Measurements from ENCODE around the gene TATDN3.
"Not testable (repeated sequence)": the region's sequence is repeated elsewhere in the genome, so short reads cannot be mapped to it uniquely, and the experiment has no call there.

TATDN3 gene, protein sequence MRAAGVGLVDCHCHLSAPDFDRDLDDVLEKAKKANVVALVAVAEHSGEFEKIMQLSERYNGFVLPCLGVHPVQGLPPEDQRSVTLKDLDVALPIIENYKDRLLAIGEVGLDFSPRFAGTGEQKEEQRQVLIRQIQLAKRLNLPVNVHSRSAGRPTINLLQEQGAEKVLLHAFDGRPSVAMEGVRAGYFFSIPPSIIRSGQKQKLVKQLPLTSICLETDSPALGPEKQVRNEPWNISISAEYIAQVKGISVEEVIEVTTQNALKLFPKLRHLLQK

GRCh38 chr1:212791676-212792395, at the start of gene TATDN3, which contains the start of gene NSL1:
TSS of gene TATDN3 (plus strand) at chr1:212791894. CDS start at chr1:212791922, 28 bp downstream.
TSS of gene NSL1 (minus strand) at chr1:212791777. CDS start at chr1:212791763, 14 bp downstream.
- DNase-seq (ENCODE audit: low spot score) = peak; percentile 83

DNA sequence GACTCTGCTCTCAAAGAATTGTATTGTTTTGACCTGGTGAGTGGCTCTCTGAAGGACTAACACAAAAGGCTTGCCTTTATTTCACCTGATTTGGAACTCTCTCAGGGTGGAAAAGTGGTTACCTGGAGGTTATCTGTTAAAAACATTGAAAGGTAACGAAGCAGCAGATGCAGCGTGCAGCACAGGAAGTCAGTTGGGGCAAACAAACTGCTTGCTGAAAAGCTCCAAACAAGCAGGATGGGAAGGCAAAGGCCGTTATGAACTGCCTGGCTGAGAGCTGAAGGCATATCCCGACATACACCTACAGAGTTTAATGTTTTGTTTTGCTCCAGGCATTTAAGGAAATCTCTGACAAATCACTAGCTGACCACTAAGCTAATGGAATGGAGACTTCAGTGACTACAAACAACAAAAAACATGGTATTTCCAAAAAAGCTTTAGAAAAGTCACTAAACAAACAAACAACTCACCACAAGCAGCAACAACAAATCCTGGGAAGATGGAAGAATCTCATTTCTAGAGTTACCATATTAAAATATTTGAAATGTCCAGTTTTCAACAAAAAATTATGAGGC, 47.7 kb upstream of the TATDN3 start:
- DNase-seq (ENCODE audit: low spot score) = no peak

DNA sequence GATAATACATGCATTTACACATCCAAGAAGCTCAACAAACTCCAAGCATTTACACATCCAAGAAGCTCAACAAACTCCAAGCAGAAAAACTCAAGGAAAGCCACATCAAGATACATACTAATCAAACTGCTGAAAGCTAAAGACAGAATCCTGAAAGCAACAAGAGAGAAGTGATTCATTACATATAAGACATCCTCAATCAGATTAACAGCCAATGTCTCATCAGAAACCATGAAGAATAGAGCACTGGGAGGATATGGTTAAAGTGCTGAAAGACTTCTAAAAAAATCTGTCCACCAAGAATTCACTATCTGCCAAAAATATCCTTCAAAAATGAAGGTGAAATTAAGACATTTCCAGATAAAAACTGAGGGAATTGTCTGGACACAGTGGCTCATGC, 46.4 kb upstream of the TATDN3 start:
- no peak for DNase-seq (ENCODE audit: low spot score)

GRCh38 chr1:212746546-212746945, 45.1 kb upstream of the TATDN3 start:
- DNase-seq (ENCODE audit: low spot score) = no peak

GRCh38 chr1:212749821-212750535, 41.7 kb upstream of the TATDN3 start:
- DNase-seq (ENCODE audit: low spot score) = peak; percentile 80

DNA sequence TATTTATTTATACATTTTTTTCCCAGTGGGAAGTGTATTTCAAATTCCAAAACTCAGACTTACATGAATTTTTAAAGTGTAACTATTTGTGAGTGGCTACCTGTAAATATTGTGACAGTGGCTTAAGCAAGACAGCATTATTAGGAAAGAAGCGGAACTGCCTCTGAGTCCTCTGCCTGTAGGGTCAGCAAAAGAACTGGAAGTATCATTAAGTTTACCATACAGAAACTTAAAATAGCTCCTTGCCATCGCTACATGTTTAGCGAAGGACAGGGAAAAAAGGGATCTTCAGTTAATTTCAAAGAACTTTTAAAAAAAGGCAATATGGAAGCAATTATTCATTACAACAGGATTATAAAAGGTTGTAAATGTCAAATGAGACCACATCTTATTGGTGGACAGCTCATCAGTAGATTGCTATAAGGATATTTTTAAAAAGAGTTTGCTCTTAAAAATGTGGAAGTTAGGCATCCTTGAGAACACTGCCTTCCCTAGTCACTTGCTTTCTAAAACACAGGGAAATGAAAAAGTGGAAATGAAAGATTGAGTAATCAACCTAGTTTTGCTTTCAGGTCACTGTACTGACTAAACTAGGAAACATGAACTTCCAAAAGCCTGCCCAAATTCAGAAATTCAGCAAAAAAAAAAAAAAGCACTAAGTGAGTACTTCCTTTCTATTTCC, 39.3 kb upstream of the TATDN3 start:
- peak; percentile 81 for DNase-seq (ENCODE audit: low spot score)

- no peak for DNase-seq (ENCODE audit: low spot score)
These were observed 38.7 kb upstream of the TATDN3 start for GRCh38 chr1:212752934-212753497.

GRCh38 chr1:212753749-212754148, 37.9 kb upstream of the TATDN3 start:
- no peak for DNase-seq (ENCODE audit: low spot score)

DNA sequence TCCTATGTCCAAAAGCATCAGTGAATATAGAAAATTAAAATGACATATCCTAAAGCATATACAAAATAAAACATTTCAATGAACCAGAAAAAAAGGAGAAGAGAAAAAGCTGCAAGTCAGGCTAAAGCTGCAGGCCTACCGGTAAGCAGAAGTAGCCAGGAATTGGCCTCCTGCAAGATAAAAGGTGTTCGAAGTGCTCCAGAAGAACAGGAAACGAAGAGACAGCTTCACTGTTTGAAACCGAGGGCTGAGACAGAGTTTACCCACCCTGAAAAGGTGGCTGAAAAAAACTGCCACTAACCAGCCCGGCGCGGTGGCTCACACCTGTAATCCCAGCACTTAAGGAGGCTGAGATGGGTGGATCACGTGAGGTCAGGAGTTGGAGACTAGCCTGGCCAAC, 37.5 kb upstream of the TATDN3 start:
- no peak for DNase-seq (ENCODE audit: low spot score)

GRCh38 chr1:212754680-212755079, 37.0 kb upstream of the TATDN3 start:
- DNase-seq (ENCODE audit: low spot score) = peak; percentile 90

GRCh38 chr1:212759683-212760082, 32.0 kb upstream of the TATDN3 start:
- DNase-seq (ENCODE audit: low spot score) = no peak

DNA sequence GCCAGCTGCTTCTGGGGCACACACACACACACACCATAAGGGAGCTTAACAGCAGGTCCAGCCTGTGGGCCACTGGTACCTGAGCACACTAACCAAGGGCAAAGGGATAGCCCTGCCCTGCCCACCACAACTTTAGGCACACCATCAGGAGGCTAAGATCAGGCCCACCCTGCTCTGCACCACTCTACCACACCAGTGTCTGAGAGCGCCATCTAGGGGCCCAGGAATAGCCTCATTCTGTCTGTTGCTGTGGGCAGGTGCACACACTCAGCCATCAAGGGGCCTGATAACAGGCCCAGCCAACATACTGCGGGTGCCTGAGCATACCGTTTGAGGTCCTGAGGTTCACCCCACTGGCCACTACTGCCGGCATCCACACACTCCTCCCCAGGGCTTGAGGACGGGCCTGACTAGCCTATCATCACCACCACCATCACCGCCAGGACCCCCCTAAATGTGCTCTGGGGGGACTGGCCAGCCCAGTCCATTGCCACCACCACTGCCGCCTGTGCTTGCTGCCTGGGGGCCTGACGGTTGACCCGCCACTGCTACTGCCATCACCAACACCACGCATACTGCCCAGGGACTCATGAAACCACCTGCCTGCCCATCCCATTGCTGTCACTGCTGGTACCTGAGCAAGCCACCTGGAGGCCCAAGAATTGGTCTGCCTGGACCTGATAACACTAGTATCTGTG, 31.4 kb upstream of the TATDN3 start:
- DNase-seq (ENCODE audit: low spot score) = no peak

DNA sequence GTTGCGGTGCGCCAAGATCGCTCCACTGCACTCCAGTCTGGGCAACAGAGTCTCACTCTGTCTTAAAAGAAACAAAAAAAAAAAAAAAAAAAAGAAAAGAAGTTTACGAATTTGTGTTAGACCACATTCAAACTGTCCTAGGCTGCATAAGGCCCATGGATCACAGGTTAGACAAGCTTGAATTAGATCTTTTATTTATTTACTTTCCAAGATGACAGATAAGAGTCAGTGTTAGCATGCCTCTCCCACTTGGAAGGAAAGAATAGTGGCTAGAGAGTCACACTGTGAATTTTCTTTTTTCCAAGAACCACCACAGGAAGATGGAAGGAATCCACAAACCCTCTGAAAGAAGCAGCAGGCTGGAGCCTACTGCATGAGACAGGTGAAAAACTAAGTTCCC, 29.5 kb upstream of the TATDN3 start:
- DNase-seq (ENCODE audit: low spot score) = no peak

- DNase-seq (ENCODE audit: low spot score) = no peak
These were observed 28.9 kb upstream of the TATDN3 start for GRCh38 chr1:212762839-212763238.

GRCh38 chr1:212764718-212765281, 26.9 kb upstream of the TATDN3 start:
- DNase-seq (ENCODE audit: low spot score) = not testable (repeated sequence)

DNA sequence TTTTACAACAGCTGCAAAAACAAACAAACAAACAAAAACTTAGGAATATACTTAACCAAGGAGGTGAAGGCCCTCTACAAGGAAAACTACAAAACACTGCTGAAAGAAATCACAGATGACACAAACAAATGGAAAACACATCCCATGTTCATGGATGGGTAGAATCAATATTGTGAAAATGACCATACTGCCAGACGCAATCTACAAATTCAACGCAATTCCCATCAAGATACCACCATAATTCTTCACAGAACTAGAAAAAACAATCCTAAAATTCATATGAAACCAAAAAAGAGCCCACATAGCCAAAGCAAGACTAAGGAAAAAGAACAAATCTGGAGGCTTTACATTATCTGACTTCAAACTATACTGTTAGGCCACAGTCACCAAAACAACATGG, 24.9 kb upstream of the TATDN3 start:
- not testable (repeated sequence) for DNase-seq (ENCODE audit: low spot score)

DNA sequence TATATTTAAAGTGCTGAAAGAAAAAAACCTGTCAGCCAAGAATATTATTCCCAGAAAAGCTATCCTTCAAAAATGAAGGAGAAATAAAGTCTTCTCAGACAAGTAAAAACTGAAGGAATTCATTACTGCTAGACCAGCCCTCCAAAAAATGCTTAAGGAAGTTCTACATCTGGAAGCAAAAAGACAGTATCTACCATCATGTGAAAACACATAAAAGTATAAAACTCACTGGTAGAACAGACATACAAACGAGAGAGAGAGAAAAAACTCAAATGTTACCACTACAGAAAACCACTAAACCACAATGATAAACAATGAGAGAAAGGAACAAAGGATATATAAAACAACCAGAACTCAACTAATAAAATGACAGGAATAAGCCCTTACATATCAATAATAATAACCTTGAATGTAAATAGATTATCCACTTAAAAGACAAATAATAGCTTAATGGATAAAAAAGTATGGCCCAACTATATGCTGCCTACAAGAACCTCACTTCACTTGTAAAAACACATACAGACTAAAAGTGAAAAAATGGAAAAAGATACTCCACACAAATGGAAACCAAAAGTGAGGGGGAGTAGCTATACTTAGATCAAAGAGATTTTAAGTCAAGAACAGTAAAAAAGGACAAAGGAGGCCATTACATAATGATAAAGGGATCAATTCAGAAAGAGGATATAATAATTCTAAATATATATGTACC, 22.1 kb upstream of the TATDN3 start:
- no peak for DNase-seq (ENCODE audit: low spot score)

- DNase-seq (ENCODE audit: low spot score) = no peak
These were observed 20.4 kb upstream of the TATDN3 start for GRCh38 chr1:212771341-212771740.

- no peak for DNase-seq (ENCODE audit: low spot score)
These were observed 18.7 kb upstream of the TATDN3 start for GRCh38 chr1:212773011-212773410.

GRCh38 chr1:212774584-212774983, 17.1 kb upstream of the TATDN3 start:
- DNase-seq (ENCODE audit: low spot score) = peak; percentile 54
